HG03378 (cell line): ENCODE results near the gene LGALS3.
A peak's percentile ranks its signal among the peaks of the same experiment; 100 is the strongest.

ENCODE experiments used
- ATAC-seq: cut with Tn5 transposase; IDR thresholded peaks from one replicate; pipeline ENCODE4 v1.9.1; 2021; ENCODE audit warnings: mild to moderate bottlenecking, moderate library complexity; ENCODE audit not compliant: unreplicated experiment

Gene LGALS3

GRCh38 chr14:55114720-55115119, 14.3 kb upstream of the LGALS3 start:
- ATAC-seq = no peak

GRCh38 chr14:55115460-55115859, 13.6 kb upstream of the LGALS3 start:
- no peak for ATAC-seq

GRCh38 chr14:55115861-55116245, 13.2 kb upstream of the LGALS3 start:
- no peak for ATAC-seq

- no peak for ATAC-seq
These were observed 12.6 kb upstream of the LGALS3 start for GRCh38 chr14:55116246-55117030.

- no peak for ATAC-seq
These were observed 11.1 kb upstream of the LGALS3 start for GRCh38 chr14:55117803-55118441.

- no peak for ATAC-seq
These were observed 10.3 kb upstream of the LGALS3 start for GRCh38 chr14:55118761-55119160.

- ATAC-seq = no peak
These were observed 8.2 kb upstream of the LGALS3 start for GRCh38 chr14:55120571-55121495.

GRCh38 chr14:55121628-55122439, 7.2 kb upstream of the LGALS3 start:
- no peak for ATAC-seq

- no peak for ATAC-seq
These were observed 6.5 kb upstream of the LGALS3 start for GRCh38 chr14:55122440-55122986.

- ATAC-seq = no peak
These were observed 6.0 kb upstream of the LGALS3 start for GRCh38 chr14:55123101-55123500.

- no peak for ATAC-seq
These were observed 5.0 kb upstream of the LGALS3 start for GRCh38 chr14:55123852-55124639.

GRCh38 chr14:55124774-55125386, 4.2 kb upstream of the LGALS3 start:
- no peak for ATAC-seq

- no peak for ATAC-seq
These were observed 3.6 kb upstream of the LGALS3 start for GRCh38 chr14:55125403-55125802.

GRCh38 chr14:55126034-55126433, 3.0 kb upstream of the LGALS3 start:
- no peak for ATAC-seq

- ATAC-seq = no peak
These were observed 2.1 kb upstream of the LGALS3 start for GRCh38 chr14:55126932-55127459.

GRCh38 chr14:55127460-55127951, 1.5 kb upstream of the LGALS3 start:
- no peak for ATAC-seq

GRCh38 chr14:55128386-55129085, 516 bp upstream of the LGALS3 start:
- ATAC-seq = peak; percentile 6
